Spleen (tissue), 13 donors: Measurements from ENCODE around the gene TERT. TPM values are rescaled to one million over a fixed set of nuclear protein-coding genes. Genes with fewer than 3 reads are reported as not detected.
A peak's percentile ranks its signal among the peaks of the same experiment; 100 is the strongest.
"Not testable (repeated sequence)": the region's sequence is repeated elsewhere in the genome, so short reads cannot be mapped to it uniquely, and the experiment has no call there.

Experiments
- DNase-seq: peaks from one replicate; pipeline ENCODE4 v3.0.0-alpha.2; 2020
- H3K27ac ChIP-seq, 8 donors: fragments of 200-600 bp; sonication (generic) in 7 of 8; 1 replicate in 4 of 8; 2 replicates in 4 of 8; pipeline versions ENCODE4 v1.5.0 to v1.8.0; 2016 to 2021; ENCODE audit warnings: inconsistent platforms in 4 of 8, mild to moderate bottlenecking in 4 of 8, moderate library complexity in 1 of 8
- H3K27me3 ChIP-seq, 7 donors: fragments of 200-600 bp; sonication (generic) in 6 of 7; replicated peaks in 1 of 7; 1 replicate in 4 of 7; 2 replicates in 3 of 7; pipeline versions ENCODE4 v1.5.0 to v1.8.0; 2016 to 2021; ENCODE audit warnings: inconsistent platforms in 3 of 7, mild to moderate bottlenecking in 1 of 7
- H3K36me3 ChIP-seq, 6 donors: fragments of 200-600 bp; sonication (generic) in 5 of 6; 1 replicate in 4 of 6; 2 replicates in 2 of 6; pipeline versions ENCODE4 v1.5.0 to v1.8.0; 2016 to 2021; ENCODE audit warnings: inconsistent platforms in 2 of 6
- H3K4me1 ChIP-seq, 6 donors: fragments of 200-600 bp; sonication (generic) in 5 of 6; 1 replicate in 3 of 6; 2 replicates in 3 of 6; pipeline versions ENCODE4 v1.5.0 to v1.8.0; 2016 to 2021; ENCODE audit warnings: inconsistent platforms in 3 of 6
- H3K4me3 ChIP-seq, 8 donors: fragments of 200-600 bp; sonication (generic) in 7 of 8; 1 replicate in 4 of 8; 2 replicates in 4 of 8; pipeline versions ENCODE4 v1.5.0 to v1.8.0; 2016 to 2021; ENCODE audit warnings: inconsistent platforms in 4 of 8, mild to moderate bottlenecking in 4 of 8, moderate library complexity in 2 of 8
- H3K9me3 ChIP-seq, 8 donors: fragments of 200-600 bp; sonication (generic) in 7 of 8; 1 replicate in 4 of 8; 2 replicates in 4 of 8; pipeline versions ENCODE4 v1.5.0 to v1.8.0; 2016 to 2021; ENCODE audit warnings: inconsistent platforms in 4 of 8
- POLR2A ChIP-seq, 3 donors: fragments of 450-650 bp; IDR thresholded peaks; one replicate each; pipeline ENCODE4 v1.5.1; 2017; ENCODE audit warnings: antibody characterized with exemption in 3 of 3, mild to moderate bottlenecking in 1 of 3
- POLR2AphosphoS5 ChIP-seq, 3 donors: sonication (generic); formaldehyde crosslinking; IDR thresholded peaks; one replicate each; pipeline ENCODE4 v1.5.1; 2017; ENCODE audit warnings: antibody characterized with exemption in 3 of 3
- WGBS, 5 donors: extraction: QIAGEN DNeasy Blood & Tissue Kit in 3 of 5; methylation state at CpG; one replicate each; pipeline versions ENCODE4 v1.1.5 to v1.1.7; 2013 to 2018; 5-methylcytosine and 5-hydroxymethylcytosine counted together
- intact Hi-C: fragments of 100-400 bp; cut with DNase I; formaldehyde crosslinking; loops from one replicate; pipeline ENCODE4 v1.15.0; 2023; ENCODE audit warnings: low total_unique reads
- long read RNA-seq, 2 donors: transcript quantifications; one replicate each; lab custom pipeline, GENCODE V29; 2026
- polyA plus RNA-seq, 3 donors: library from polyadenylated mRNA; stranded (reverse); fragments of 200-250 nt; gene quantifications; one replicate each; pipeline ENCODE4 v1.2.1, GENCODE V29; 2013
- total RNA-seq, 7 donors: library from RNA; depleted of rRNA in 3 of 7; stranded (reverse); fragments of >200 nt in 3 of 7; fragmentation: NEBNext Ultra II Directional in 4 of 7; extraction: Animal tissue kit (Norgen Biotek cat#: 25700) in 4 of 7; gene quantifications; one replicate each; pipeline versions ENCODE4 v1.1.0 to v1.2.1, GENCODE V29; 2016 to 2021
- TF ChIP-seq, protein P1 (sequence below), 11 experiments: fragments of 200-600 bp in 7 of 11; fragments of 450-650 bp in 4 of 11; sonication (generic) in 4 of 11; IDR thresholded peaks in 8 of 11; conservative IDR thresholded peaks in 3 of 11; 1 replicate in 7 of 11; 2 replicates in 4 of 11; pipeline versions ENCODE4 v1.4.0 to v1.8.0; 2016 to 2021; ENCODE audit warnings: antibody characterized with exemption in 11 of 11, inconsistent platforms in 4 of 11, mild to moderate bottlenecking in 1 of 11
- donor health status: healthy with polysubstance abuse.
- donor health status: DM: no; HTN: no; CAD: no; lungs with moderate emphysema.
- donor health status: DM: no; HTN: no; CAD: no.
- donor health status: Bipolar disorder and iron deficiency.
- donor health status: healthy.
- donor health status: DM: no; HTN: no; CAD: no.
- donor health status: DM: yes; HTN: yes; CAD: no.

The TERT gene
- total RNA-seq, result 1 to 10 TPM in 2 of 7 donors, under 1 TPM in 3, not detected in 2; 0.16 to 5.3 (median 0.43) TPM
- under 1 TPM; 0.09 to 0.53 (median 0.19) TPM for polyA plus RNA-seq
- long read RNA-seq, donor 1, result 0 reads
- long read RNA-seq, donor 2, result 0 reads

DNA sequence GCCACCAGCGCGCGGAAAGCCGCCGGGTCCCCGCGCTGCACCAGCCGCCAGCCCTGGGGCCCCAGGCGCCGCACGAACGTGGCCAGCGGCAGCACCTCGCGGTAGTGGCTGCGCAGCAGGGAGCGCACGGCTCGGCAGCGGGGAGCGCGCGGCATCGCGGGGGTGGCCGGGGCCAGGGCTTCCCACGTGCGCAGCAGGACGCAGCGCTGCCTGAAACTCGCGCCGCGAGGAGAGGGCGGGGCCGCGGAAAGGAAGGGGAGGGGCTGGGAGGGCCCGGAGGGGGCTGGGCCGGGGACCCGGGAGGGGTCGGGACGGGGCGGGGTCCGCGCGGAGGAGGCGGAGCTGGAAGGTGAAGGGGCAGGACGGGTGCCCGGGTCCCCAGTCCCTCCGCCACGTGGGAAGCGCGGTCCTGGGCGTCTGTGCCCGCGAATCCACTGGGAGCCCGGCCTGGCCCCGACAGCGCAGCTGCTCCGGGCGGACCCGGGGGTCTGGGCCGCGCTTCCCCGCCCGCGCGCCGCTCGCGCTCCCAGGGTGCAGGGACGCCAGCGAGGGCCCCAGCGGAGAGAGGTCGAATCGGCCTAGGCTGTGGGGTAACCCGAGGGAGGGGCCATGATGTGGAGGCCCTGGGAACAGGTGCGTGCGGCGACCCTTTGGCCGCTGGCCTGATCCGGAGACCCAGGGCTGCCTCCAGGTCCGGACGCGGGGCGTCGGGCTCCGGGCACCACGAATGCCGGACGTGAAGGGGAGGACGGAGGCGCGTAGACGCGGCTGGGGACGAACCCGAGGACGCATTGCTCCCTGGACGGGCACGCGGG lies at the start of gene TERT:
TERT (minus strand) TSS at position 234 of the 815 bp plus-strand sequence; CDS start at position 155, 79 bp downstream.
- TF ChIP-seq POLR2A (IDR thresholded peaks at IDR 0.05), result no peak
- TF ChIP-seq, protein P1, sequence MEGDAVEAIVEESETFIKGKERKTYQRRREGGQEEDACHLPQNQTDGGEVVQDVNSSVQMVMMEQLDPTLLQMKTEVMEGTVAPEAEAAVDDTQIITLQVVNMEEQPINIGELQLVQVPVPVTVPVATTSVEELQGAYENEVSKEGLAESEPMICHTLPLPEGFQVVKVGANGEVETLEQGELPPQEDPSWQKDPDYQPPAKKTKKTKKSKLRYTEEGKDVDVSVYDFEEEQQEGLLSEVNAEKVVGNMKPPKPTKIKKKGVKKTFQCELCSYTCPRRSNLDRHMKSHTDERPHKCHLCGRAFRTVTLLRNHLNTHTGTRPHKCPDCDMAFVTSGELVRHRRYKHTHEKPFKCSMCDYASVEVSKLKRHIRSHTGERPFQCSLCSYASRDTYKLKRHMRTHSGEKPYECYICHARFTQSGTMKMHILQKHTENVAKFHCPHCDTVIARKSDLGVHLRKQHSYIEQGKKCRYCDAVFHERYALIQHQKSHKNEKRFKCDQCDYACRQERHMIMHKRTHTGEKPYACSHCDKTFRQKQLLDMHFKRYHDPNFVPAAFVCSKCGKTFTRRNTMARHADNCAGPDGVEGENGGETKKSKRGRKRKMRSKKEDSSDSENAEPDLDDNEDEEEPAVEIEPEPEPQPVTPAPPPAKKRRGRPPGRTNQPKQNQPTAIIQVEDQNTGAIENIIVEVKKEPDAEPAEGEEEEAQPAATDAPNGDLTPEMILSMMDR (IDR thresholded peaks at IDR 0.05 in 8 of 11, conservative IDR thresholded peaks at IDR 0.05 in 3 of 11), result peak in 1 of 11 experiments; percentile 8
- H3K4me1 ChIP-seq, result peaks cover 0 to 26% (median 16%) of the 10 kb centered on the region in 6 donors
- WGBS, 5 donors, result 3 to 11% (median 5%) methylated on average over 41 to 102 of the region's 102 CpGs
- no peaks in the 10 kb centered on the region for H3K9me3 ChIP-seq
- H3K27me3 ChIP-seq, result peaks cover 0 to 75% (median 37%) of the 10 kb centered on the region in 7 donors
- H3K36me3 ChIP-seq, result no peaks in the 10 kb centered on the region
- peak; percentile 85 for DNase-seq
- intact Hi-C loops, result no loop called here
- no peak within 1 kb of the TSS for H3K27ac ChIP-seq
- peak within 1 kb of the TSS in 7 of 8 donors; percentile 14 to 66 (median 29) for H3K4me3 ChIP-seq

DNA sequence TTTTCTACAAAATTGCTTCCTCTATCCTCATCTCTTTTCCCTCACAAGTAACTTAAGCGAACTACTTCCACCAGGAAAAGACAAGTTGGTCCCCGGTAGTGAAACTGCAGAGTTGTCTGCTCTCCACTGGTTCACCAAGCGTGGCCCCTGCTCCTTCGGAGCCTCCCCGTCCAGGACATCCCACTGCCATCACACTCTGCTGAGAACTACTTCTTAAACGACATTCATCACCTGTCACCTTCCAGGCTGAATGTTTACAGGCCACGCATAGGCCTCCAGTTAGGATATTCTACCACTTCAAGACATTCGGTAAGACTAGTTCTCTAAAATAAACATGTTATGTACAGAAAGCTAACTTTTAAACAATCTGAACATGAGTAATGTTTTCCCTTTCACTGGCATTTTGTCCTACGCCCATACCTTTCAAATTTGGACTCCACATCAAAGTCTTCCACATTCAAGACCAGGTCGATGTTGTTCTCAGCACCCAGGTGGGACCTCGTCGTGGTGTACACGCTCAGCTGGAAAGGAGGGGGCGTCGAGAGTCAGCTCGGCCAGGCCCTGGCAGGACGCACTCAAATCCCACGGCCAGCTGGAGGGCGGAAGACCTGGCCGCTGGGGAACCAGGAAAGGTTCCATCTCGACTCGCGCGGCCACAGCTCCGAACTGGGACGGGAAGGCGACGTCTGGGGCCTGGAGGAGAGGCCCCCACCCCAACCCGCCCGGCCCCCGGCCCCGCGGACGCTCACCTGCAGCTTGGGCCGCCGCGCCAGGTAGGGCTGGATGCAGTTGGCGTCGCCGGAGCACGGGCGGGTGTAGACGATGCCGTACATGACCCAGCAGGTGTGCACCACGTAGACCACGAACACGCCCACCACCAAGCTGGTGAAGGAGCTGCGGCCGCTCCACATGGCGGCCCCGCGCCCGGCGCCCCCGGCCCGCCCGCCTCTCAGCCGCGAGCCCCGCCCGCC lies 49.3 kb upstream of the TERT start:
- peak overlapping the region; percentile 78 to 96 (median 92) for H3K4me3 ChIP-seq
- no peaks in the 10 kb centered on the region for H3K27me3 ChIP-seq
- intact Hi-C loops, result no loop called here
- 7 to 19% (median 9%) methylated on average over 26 to 61 of the region's 61 CpGs for WGBS, 5 donors
- H3K36me3 ChIP-seq, result peaks cover 6 to 46% (median 28%) of the 10 kb centered on the region in 6 donors
- peak overlapping the region in 7 of 8 donors; percentile 9 to 93 (median 75) for H3K27ac ChIP-seq
- no peak for TF ChIP-seq POLR2A (IDR thresholded peaks at IDR 0.05)
- peak in 1 of 3 donors; percentile 7 for TF ChIP-seq POLR2AphosphoS5 (IDR thresholded peaks at IDR 0.05)
- TF ChIP-seq, protein P1 (IDR thresholded peaks at IDR 0.05 in 8 of 11, conservative IDR thresholded peaks at IDR 0.05 in 3 of 11), result no peak
- peak; percentile 91 for DNase-seq
- peaks cover 18 to 63% (median 41%) of the 10 kb centered on the region in 6 donors for H3K4me1 ChIP-seq
- H3K9me3 ChIP-seq, result no peaks in the 10 kb centered on the region

- intact Hi-C loops, result no loop called here
- DNase-seq, result peak; percentile 74
- peaks cover 10 to 55% (median 35%) of the 10 kb centered on the region in 6 donors for H3K36me3 ChIP-seq
- peak overlapping the region in 5 of 8 donors; percentile 4 to 93 (median 90) for H3K27ac ChIP-seq
- WGBS, 5 donors, result 44 to 70% (median 60%) methylated on average over 9 of the region's 9 CpGs
- TF ChIP-seq, protein P1 (IDR thresholded peaks at IDR 0.05 in 8 of 11, conservative IDR thresholded peaks at IDR 0.05 in 3 of 11), result no peak
- peak in 1 of 3 donors; percentile 9 for TF ChIP-seq POLR2AphosphoS5 (IDR thresholded peaks at IDR 0.05)
- H3K4me3 ChIP-seq, result peak overlapping the region in 6 of 8 donors; percentile 88 to 96 (median 93)
- no peaks in the 10 kb centered on the region for H3K27me3 ChIP-seq
- no peaks in the 10 kb centered on the region for H3K9me3 ChIP-seq
- peaks cover 18 to 65% (median 41%) of the 10 kb centered on the region in 6 donors for H3K4me1 ChIP-seq
Measured at GRCh38 chr5:1343315-1343751, 48.5 kb upstream of the TERT start.

GRCh38 chr5:1342711-1343110 lies 47.8 kb upstream of the TERT start:
- intact Hi-C loops, H3K27me3 ChIP-seq, H3K9me3 ChIP-seq: not testable (repeated sequence)
- Histone ChIP-seq H3K4me1 (peaks cover 18 to 67% (median 41%) of the 10 kb centered on the region in 6 donors), H3K27ac (peak overlapping the region in 3 of 8 donors; percentile 75 to 93 (median 91)), H3K36me3 (peaks cover 10 to 62% (median 41%) of the 10 kb centered on the region in 6 donors), H3K4me3 (peak overlapping the region in 2 of 8 donors; percentile 91 to 96)
- 88 to 93% (median 91%) methylated on average over 14 of the region's 14 CpGs for WGBS, 5 donors
- DNase-seq, result peak; percentile 66
